B cell (primary cell): ENCODE data around the gene TOP1. TPM values are rescaled to one million over a fixed set of nuclear protein-coding genes. Genes with fewer than 3 reads are reported as not detected.

Source experiments
- ATAC-seq: fragments of 200-7000 bp; cut with Tn5 transposase; one replicate; pipeline ENCODE4 v1.10.0; 2021; ENCODE audit warnings: low read depth, mild to moderate bottlenecking, moderate number of reproducible peaks, moderate library complexity
- CTCF ChIA-PET: fragments of 350-600 bp; sonication (Branson Sonifier 250); formaldehyde crosslinking; loops from one replicate; lab custom pipeline; 2021; ENCODE audit warnings: antibody characterized with exemption, inconsistent platforms; lab: Charles Lee
- POLR2A ChIA-PET: fragments of 350-600 bp; sonication (Branson Sonifier 250); formaldehyde crosslinking; loops from one replicate; lab custom pipeline; 2021; ENCODE audit warnings: antibody characterized with exemption; lab: Charles Lee
- DNase-seq: peaks from one replicate; pipeline ENCODE4 v3.0.0; 2013
- H2AFZ ChIP-seq: 2 replicates; pipeline ENCODE4 v1.6.1; 2012; ENCODE audit warnings: mild to moderate bottlenecking, low read depth, low read length; ENCODE audit not compliant: insufficient read depth, poor library complexity, severe bottlenecking
- H3K27ac ChIP-seq, 2 donors: 1 replicate in 1 of 2; 2 replicates in 1 of 2; pipeline ENCODE4 v1.5.1; 2012 to 2013; ENCODE audit warnings: low read length in 2 of 2, mild to moderate bottlenecking in 2 of 2, moderate library complexity in 1 of 2
- H3K27me3 ChIP-seq, 4 experiments: fragments of 200-600 bp in 1 of 4; sonication (generic) in 1 of 4; replicated peaks in 1 of 4; 1 replicate in 2 of 4; 2 replicates in 2 of 4; pipeline versions ENCODE4 v1.6.1 to v1.7.0; 2013 to 2016; ENCODE audit warnings: low read length in 3 of 4, mild to moderate bottlenecking in 2 of 4, mixed read lengths in 1 of 4, moderate library complexity in 1 of 4; ENCODE audit not compliant: insufficient read depth in 4 of 4, control insufficient read depth in 3 of 4; ENCODE audit errors: control extremely low read depth in 1 of 4
- H3K36me3 ChIP-seq, 2 experiments: replicated peaks in 1 of 2; 1 replicate in 1 of 2; 2 replicates in 1 of 2; pipeline versions ENCODE4 v1.6.1 to v1.7.1; 2013; ENCODE audit warnings: low read length in 1 of 2; ENCODE audit not compliant: insufficient read depth in 2 of 2, control insufficient read depth in 1 of 2; ENCODE audit errors: control extremely low read depth in 1 of 2, extremely low read depth in 1 of 2
- H3K4me1 ChIP-seq, 2 donors: fragments of 200-600 bp in 1 of 2; sonication (generic) in 1 of 2; 1 replicate in 1 of 2; 2 replicates in 1 of 2; pipeline versions ENCODE4 v1.5.1 to v1.6.1; 2013 to 2017; ENCODE audit warnings: low read length in 2 of 2; ENCODE audit not compliant: control insufficient read depth in 2 of 2, insufficient read depth in 2 of 2
- H3K4me2 ChIP-seq: replicated peaks from 2 replicates; pipeline ENCODE3; 2012; ENCODE audit warnings: mild to moderate bottlenecking, low read depth, low read length; ENCODE audit not compliant: poor library complexity, severe bottlenecking
- H3K4me3 ChIP-seq, 5 experiments: fragments of 200-600 bp in 1 of 5; sonication (generic) in 1 of 5; 1 replicate in 3 of 5; 2 replicates in 2 of 5; pipeline versions ENCODE4 v1.5.1 to v1.7.0; 2011 to 2016; ENCODE audit warnings: low read length in 4 of 5, mild to moderate bottlenecking in 4 of 5, low read depth in 2 of 5, control low read depth in 1 of 5, moderate library complexity in 1 of 5; ENCODE audit not compliant: insufficient read depth in 1 of 5; ENCODE audit errors: control extremely low read depth in 1 of 5, extremely low read depth in 1 of 5
- H3K79me2 ChIP-seq: fragments of 200-600 bp; sonication (generic); one replicate; pipeline ENCODE4 v1.6.0; 2016; ENCODE audit warnings: low read length; ENCODE audit not compliant: control insufficient read depth, insufficient read depth
- H3K9ac ChIP-seq: fragments of 200-600 bp; sonication (generic); 2 replicates; pipeline ENCODE4 v1.6.1; 2017; ENCODE audit warnings: mild to moderate bottlenecking, low read length, moderate library complexity
- H3K9me3 ChIP-seq, 3 donors: one replicate each; pipeline versions ENCODE4 v1.6.1 to v1.7.1; 2013; ENCODE audit warnings: low read length in 2 of 3; ENCODE audit not compliant: control insufficient read depth in 2 of 3, insufficient read depth in 1 of 3; ENCODE audit errors: control extremely low read depth in 1 of 3
- H4K20me1 ChIP-seq: 2 replicates; pipeline ENCODE4 v1.6.0; 2012; ENCODE audit warnings: mild to moderate bottlenecking, low read length; ENCODE audit not compliant: insufficient read depth, control insufficient read depth, poor library complexity, severe bottlenecking
- H3K27ac Mint-ChIP-seq: one replicate; pipeline ENCODE4 v1.8.0; 2021; ENCODE audit warnings: mixed read lengths
- H3K27me3 Mint-ChIP-seq: one replicate; pipeline ENCODE4 v1.8.0; 2021; ENCODE audit warnings: mixed read lengths
- H3K4me1 Mint-ChIP-seq: one replicate; pipeline ENCODE4 v1.8.0; 2021; ENCODE audit warnings: mixed read lengths
- H3K4me3 Mint-ChIP-seq: one replicate; pipeline ENCODE4 v1.8.0; 2021; ENCODE audit warnings: mixed read lengths
- H3K9me3 Mint-ChIP-seq: one replicate; pipeline ENCODE4 v1.8.0; 2022; ENCODE audit warnings: mixed read lengths; ENCODE audit not compliant: insufficient read depth
- CTCF ChIP-seq: fragments of 200-600 bp; IDR thresholded peaks from one replicate; pipeline ENCODE4 v1.8.0; 2022; ENCODE audit warnings: antibody characterized with exemption, mild to moderate bottlenecking
- EZH2 ChIP-seq: IDR thresholded peaks from 2 replicates; pipeline ENCODE4 v1.6.1; 2012; ENCODE audit warnings: borderline replicate concordance, low read depth, mild to moderate bottlenecking, moderate library complexity, low read length; ENCODE audit not compliant: insufficient read depth, poor library complexity, severe bottlenecking
- WGBS: methylation state at CpG from one replicate; pipeline ENCODE4 v1.1.5; 2013; ENCODE audit warnings: missing lambda C conversion rate; ENCODE audit not compliant: insufficient coverage; 5-methylcytosine and 5-hydroxymethylcytosine counted together
- intact Hi-C: fragments of 100-400 bp; cut with micrococcal nuclease; formaldehyde crosslinking; loops from one replicate; pipeline ENCODE4 v1.10.0; 2022
- polyA plus RNA-seq: library from polyadenylated mRNA; depleted of rRNA; stranded (reverse); fragments of >200 nt; gene quantifications from 2 replicates; pipeline ENCODE4 v1.2.3, GENCODE V29; 2012
- total RNA-seq, 2 donors: library from RNA; stranded (reverse); fragments of 120-200 nt in 1 of 2; gene quantifications; 1 replicate in 1 of 2; 2 replicates in 1 of 2; pipeline versions ENCODE4 v1.2.3 to v1.2.4, GENCODE V29; 2013 to 2022

Gene TOP1
- total and polyA plus RNA-seq, 2 donors (not counting 1 experiment from before 2014, with no cell fraction given), result 5.4 to 44.9 TPM

- H3K4me3 Mint-ChIP-seq, result peak overlapping the region; percentile 54
Observed at GRCh38 chr20:40992349-40993113, 36.1 kb upstream of the TOP1 start.

More at GRCh38 chr20:40992349-40993113, 36.1 kb upstream of the TOP1 start:
- intact Hi-C loops, result no loop called here
- Histone ChIP-seq H3K27me3 (no peaks in the 10 kb centered on the region), H3K79me2 (no peaks in the 10 kb centered on the region), H3K9me3 (no peaks in the 10 kb centered on the region), H3K4me2 (peak overlapping the region; percentile 72), H3K4me3 (no peak overlapping the region), H3K4me1 (peaks cover 33 to 39% of the 10 kb centered on the region in 2 donors), H3K9ac (no peak overlapping the region), H4K20me1 (peaks cover 6% of the 10 kb centered on the region), H3K27ac (peak overlapping the region; percentile 73 to 78), H3K36me3 (no peaks in the 10 kb centered on the region), H2AFZ (no peak overlapping the region)
- POLR2A ChIA-PET, result interaction anchor here (0.9 to 3.3 kb wide), 3 partner anchors 13 to 36 kb away, joined by 4 to 32 read pairs (median 5); partner anchors contain the start of gene TOP1
- TF ChIP-seq CTCF (no peak), EZH2 (no peak)
- H3K4me1 Mint-ChIP-seq, result peaks cover 45% of the 10 kb centered on the region
- DNase-seq (no peak), ATAC-seq (no peak)
- no peaks in the 10 kb centered on the region for H3K9me3 Mint-ChIP-seq
- WGBS, result 100% methylated on average over 1 of the region's 2 CpGs
- CTCF ChIA-PET, result interaction anchor here (0.9 to 11.3 kb wide), 18 partner anchors 15 to 1723 kb away, joined by 3 to 174 read pairs (median 16); partner anchors contain the start of gene TOP1
- no peaks in the 10 kb centered on the region for H3K27me3 Mint-ChIP-seq
- peak overlapping the region; percentile 99 for H3K27ac Mint-ChIP-seq
